K562 (cell line): ENCODE measurements around the gene MYO3B. TPM values are rescaled to one million over a fixed set of nuclear protein-coding genes. Genes with fewer than 3 reads are reported as not detected.

Experiments
- ATAC-seq: fragments of 200-7000 bp; cut with Tn5 transposase; 3 replicates; pipeline ENCODE4 v1.9.1; 2020; ENCODE audit warnings: moderate library complexity
- BruUV-seq: library from RNA; stranded (reverse); fragments of 400-500 nt; replicated peaks from 2 replicates; lab custom pipeline; 2021; lab: Mats Ljungman, UMichigan
- CTCF ChIA-PET: fragments of 300-600 bp; formaldehyde crosslinking; extraction: SDS; loops from one replicate; lab custom pipeline; 2021; ENCODE audit warnings: low intra/inter-chr PET ratio; lab: Yijun Ruan, JAX
- POLR2A ChIA-PET: fragments of 300-600, 350-650 bp; sonication (Branson Sonifier 250); formaldehyde crosslinking; extraction: SDS; loops from one replicate; lab custom pipeline; 2021; ENCODE audit warnings: antibody characterized with exemption, inconsistent platforms; lab: Yijun Ruan, JAX
- DNase-seq, 4 experiments: peaks; one replicate each; pipeline versions ENCODE4 v3.0.0 to v3.0.0-alpha.2; 2011 to 2018; ENCODE audit warnings: low spot score in 3 of 4, mixed read lengths in 3 of 4; ENCODE audit errors: extremely low read depth in 1 of 4
- FAIRE-seq: peaks from 2 replicates; lab custom pipeline; 2011; peaks lifted over from hg19 to GRCh38; lab: Jason Lieb, UNC
- H2AFZ ChIP-seq: 2 replicates; pipeline ENCODE4 v1.6.0; 2011; ENCODE audit warnings: low read depth, low read length, control low read depth, inconsistent platforms
- H3K27ac ChIP-seq: fragments of 200-600 bp; 3 replicates; pipeline ENCODE4 v1.8.0; 2011; ENCODE audit warnings: low read depth, mild to moderate bottlenecking, control low read depth, inconsistent platforms, low read length, moderate library complexity, mixed read lengths; ENCODE audit errors: extremely low read depth
- H3K27me3 ChIP-seq, 2 experiments: fragments of 300-600 bp in 1 of 2; 2 replicates in 1 of 2; 3 replicates in 1 of 2; pipeline versions ENCODE4 v1.6.0 to v1.8.0; 2011; ENCODE audit warnings: inconsistent platforms in 2 of 2, low read length in 2 of 2, mild to moderate bottlenecking in 1 of 2, mixed read lengths in 1 of 2, moderate library complexity in 1 of 2; ENCODE audit not compliant: control insufficient read depth in 2 of 2, insufficient read depth in 2 of 2
- H3K36me3 ChIP-seq: fragments of 300-600 bp; 3 replicates; pipeline ENCODE4 v1.8.0; 2011; ENCODE audit warnings: mild to moderate bottlenecking, low read length, inconsistent platforms; ENCODE audit not compliant: control insufficient read depth, insufficient read depth
- H3K4me1 ChIP-seq, 2 experiments: fragments of 200-600 bp in 1 of 2; replicated peaks in 1 of 2; 2 replicates in 1 of 2; 3 replicates in 1 of 2; pipeline versions ENCODE4 v1.5.1 to v1.8.0; 2011; ENCODE audit warnings: inconsistent platforms in 2 of 2, low read length in 2 of 2, mild to moderate bottlenecking in 1 of 2, mixed read lengths in 1 of 2, moderate library complexity in 1 of 2; ENCODE audit not compliant: control insufficient read depth in 2 of 2, insufficient read depth in 2 of 2
- H3K4me2 ChIP-seq: 2 replicates; pipeline ENCODE4 v1.6.1; 2011; ENCODE audit warnings: low read length, control low read depth, inconsistent platforms, mixed read lengths; ENCODE audit not compliant: insufficient read depth
- H3K4me3 ChIP-seq: fragments of 200-600 bp; sonication (generic), shearing (Covaris generic); 2 replicates; pipeline ENCODE4 v1.5.1; 2016; ENCODE audit warnings: control low read depth, inconsistent platforms
- H3K79me2 ChIP-seq: fragments of 200-600 bp; 3 replicates; pipeline ENCODE4 v1.8.0; 2011; ENCODE audit warnings: low read length, inconsistent platforms; ENCODE audit not compliant: control insufficient read depth, insufficient read depth
- H3K9ac ChIP-seq, 2 experiments: 2 replicates each; pipeline versions ENCODE4 v1.6.0 to v1.6.1; 2011; ENCODE audit warnings: low read depth in 2 of 2, low read length in 2 of 2, control low read depth in 1 of 2, inconsistent platforms in 1 of 2, mild to moderate bottlenecking in 1 of 2, mixed read lengths in 1 of 2; ENCODE audit not compliant: insufficient read depth in 1 of 2
- H3K9me1 ChIP-seq: one replicate; pipeline ENCODE4 v1.6.0; 2011; ENCODE audit warnings: inconsistent platforms, mild to moderate bottlenecking, low read length, moderate library complexity; ENCODE audit not compliant: control insufficient read depth, insufficient read depth
- H3K9me3 ChIP-seq: replicated peaks from 2 replicates; pipeline ENCODE4 v1.5.1; 2011; ENCODE audit warnings: low read depth, low read length, inconsistent platforms; ENCODE audit not compliant: control insufficient read depth, insufficient read depth
- H4K20me1 ChIP-seq: replicated peaks from 2 replicates; pipeline ENCODE4 v1.6.1; 2011; ENCODE audit warnings: low read length, inconsistent platforms, mixed read lengths; ENCODE audit not compliant: control insufficient read depth, insufficient read depth
- DMBX1 ChIP-seq: fragments of 250-450 bp; sonication (Bioruptor Pico); IDR thresholded peaks from 2 replicates; pipeline ENCODE4 v1.8.0; 2022; ENCODE audit warnings: inconsistent platforms, mild to moderate bottlenecking, moderate library complexity, borderline replicate concordance
- XRCC5 ChIP-seq: fragments of 200-400 bp; formaldehyde crosslinking; IDR thresholded peaks from 2 replicates; pipeline ENCODE4 v1.6.1; 2017; ENCODE audit warnings: low read depth, mild to moderate bottlenecking, low read length
- WGBS: fragments of 100-300 bp; shearing (Covaris generic); methylation state at CpG from one replicate; pipeline ENCODE4 v1.1.6; 2016; ENCODE audit warnings: low coverage, mixed read lengths; ENCODE audit not compliant: insufficient coverage; ENCODE audit errors: missing lambda C conversion rate; 5-methylcytosine and 5-hydroxymethylcytosine counted together
- in situ Hi-C: fragments of 300-500 bp; cut with MboI; formaldehyde crosslinking; loops from 4 replicates; pipeline ENCODE4 v1.15.0; 2018; ENCODE audit warnings: inconsistent platforms, mixed read lengths
- intact Hi-C: fragments of 100-400 bp; cut with micrococcal nuclease; formaldehyde crosslinking; loops from 2 replicates; pipeline ENCODE4 v1.14.2; 2022
- polyA plus RNA-seq, 8 experiments: library from polyadenylated mRNA; depleted of rRNA in 4 of 8; stranded (reverse) in 5 of 8; unstranded in 3 of 8; fragments of >200 nt; fragmentation: Nextera tagmentation in 2 of 8; fragmentation: Illumina TruSeq in 1 of 8; extraction: Ambion mirVana in 2 of 8; extraction: Trizol in 1 of 8; gene quantifications; 2 replicates each; pipeline versions ENCODE4 v1.2.1 to v1.2.3, GENCODE V29; 2011 to 2014; ENCODE audit warnings: inconsistent platforms in 1 of 8, missing spikeins in 1 of 8
- total RNA-seq, 7 experiments: library from RNA; depleted of rRNA in 6 of 7; stranded (reverse); fragments of >200 nt in 6 of 7; fragmentation: Illumina TruSeq in 2 of 7; extraction: Trizol in 2 of 7; gene quantifications; 2 replicates each; pipeline versions ENCODE4 v1.2.1 to v1.2.3, GENCODE V29; 2011 to 2021; ENCODE audit warnings: low replicate concordance in 1 of 7
- TF ChIP-seq, protein P1 (sequence below), 2 experiments: fragments of 250-450 bp in 1 of 2; fragments of 450-650 bp in 1 of 2; sonication (Bioruptor Pico) in 1 of 2; IDR thresholded peaks; 2 replicates each; pipeline versions ENCODE4 v1.6.1 to v1.8.0; 2016 to 2021; ENCODE audit warnings: mild to moderate bottlenecking in 2 of 2, moderate library complexity in 2 of 2, missing compliant biosample characterization in 1 of 2, missing genetic modification characterization in 1 of 2
- TF ChIP-seq, protein P2 (sequence below): fragments of 450-650 bp; IDR thresholded peaks from 2 replicates; pipeline ENCODE4 v1.6.1; 2017; ENCODE audit warnings: antibody characterized with exemption, mild to moderate bottlenecking

MYO3B gene
- total and polyA plus RNA-seq, 9 of the 15 experiments (the other 6 are each of a cell fraction or from before 2014, with no cell fraction given), result 2.7 to 6.5 (median 3.6) TPM

DNA sequence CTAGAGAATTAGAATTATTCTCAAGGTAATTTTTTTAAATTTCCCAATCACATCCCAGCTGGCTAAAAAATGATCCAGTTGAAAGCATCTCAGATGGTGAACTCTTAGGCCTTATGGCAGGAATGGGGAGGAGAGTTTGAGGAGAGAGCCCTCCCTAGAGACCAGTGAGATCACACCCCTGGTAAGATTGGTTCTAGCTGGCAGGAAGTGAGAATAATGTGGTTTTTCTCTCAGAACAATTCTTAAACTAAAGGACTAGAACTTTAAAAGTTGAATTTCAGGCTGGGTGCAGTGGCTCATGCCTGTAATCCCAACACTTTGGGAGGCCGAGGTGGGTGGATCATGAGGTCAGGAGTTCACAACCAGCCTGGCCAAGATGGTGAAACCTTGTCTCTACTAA lies 120.2 kb downstream of the MYO3B start:
- Histone ChIP-seq H2AFZ (peak overlapping the region; percentile 13; the same call in 1 of the 2 replicates), H4K20me1 (no peaks in the 10 kb centered on the region), H3K9me3 (peaks cover 5% of the 10 kb centered on the region), H3K27ac (no peak overlapping the region), H3K4me1 (peaks cover 0 to 22% of the 10 kb centered on the region in 2 experiments; a peak in 3 of 5 replicates), H3K27me3 (no peaks in the 10 kb centered on the region), H3K4me3 (no peak overlapping the region)
- POLR2A ChIA-PET, result interaction anchor here (0.6 to 1.8 kb wide), 3 partner anchors 21 to 468 kb away, joined by 3 to 8 read pairs (median 3); no protein-coding TSS in a partner anchor
- CTCF ChIA-PET, result no interaction called here
- TF ChIP-seq XRCC5, result no peak
- TF ChIP-seq, protein P1, sequence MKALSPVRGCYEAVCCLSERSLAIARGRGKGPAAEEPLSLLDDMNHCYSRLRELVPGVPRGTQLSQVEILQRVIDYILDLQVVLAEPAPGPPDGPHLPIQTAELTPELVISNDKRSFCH (CRISPR knock-in tag; IDR thresholded peaks at IDR 0.05), result no peak
- TF ChIP-seq, protein P1 (tag; IDR thresholded peaks at IDR 0.05), result 0 out of 2 replicates have a peak, but pooled peaks have one; percentile 9
- TF ChIP-seq, protein P2, sequence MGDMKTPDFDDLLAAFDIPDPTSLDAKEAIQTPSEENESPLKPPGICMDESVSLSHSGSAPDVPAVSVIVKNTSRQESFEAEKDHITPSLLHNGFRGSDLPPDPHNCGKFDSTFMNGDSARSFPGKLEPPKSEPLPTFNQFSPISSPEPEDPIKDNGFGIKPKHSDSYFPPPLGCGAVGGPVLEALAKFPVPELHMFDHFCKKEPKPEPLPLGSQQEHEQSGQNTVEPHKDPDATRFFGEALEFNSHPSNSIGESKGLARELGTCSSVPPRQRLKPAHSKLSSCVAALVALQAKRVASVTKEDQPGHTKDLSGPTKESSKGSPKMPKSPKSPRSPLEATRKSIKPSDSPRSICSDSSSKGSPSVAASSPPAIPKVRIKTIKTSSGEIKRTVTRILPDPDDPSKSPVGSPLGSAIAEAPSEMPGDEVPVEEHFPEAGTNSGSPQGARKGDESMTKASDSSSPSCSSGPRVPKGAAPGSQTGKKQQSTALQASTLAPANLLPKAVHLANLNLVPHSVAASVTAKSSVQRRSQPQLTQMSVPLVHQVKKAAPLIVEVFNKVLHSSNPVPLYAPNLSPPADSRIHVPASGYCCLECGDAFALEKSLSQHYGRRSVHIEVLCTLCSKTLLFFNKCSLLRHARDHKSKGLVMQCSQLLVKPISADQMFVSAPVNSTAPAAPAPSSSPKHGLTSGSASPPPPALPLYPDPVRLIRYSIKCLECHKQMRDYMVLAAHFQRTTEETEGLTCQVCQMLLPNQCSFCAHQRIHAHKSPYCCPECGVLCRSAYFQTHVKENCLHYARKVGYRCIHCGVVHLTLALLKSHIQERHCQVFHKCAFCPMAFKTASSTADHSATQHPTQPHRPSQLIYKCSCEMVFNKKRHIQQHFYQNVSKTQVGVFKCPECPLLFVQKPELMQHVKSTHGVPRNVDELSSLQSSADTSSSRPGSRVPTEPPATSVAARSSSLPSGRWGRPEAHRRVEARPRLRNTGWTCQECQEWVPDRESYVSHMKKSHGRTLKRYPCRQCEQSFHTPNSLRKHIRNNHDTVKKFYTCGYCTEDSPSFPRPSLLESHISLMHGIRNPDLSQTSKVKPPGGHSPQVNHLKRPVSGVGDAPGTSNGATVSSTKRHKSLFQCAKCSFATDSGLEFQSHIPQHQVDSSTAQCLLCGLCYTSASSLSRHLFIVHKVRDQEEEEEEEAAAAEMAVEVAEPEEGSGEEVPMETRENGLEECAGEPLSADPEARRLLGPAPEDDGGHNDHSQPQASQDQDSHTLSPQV, result 0 out of 2 replicates have a peak, but pooled peaks have one; percentile 17
- TF ChIP-seq DMBX1, result 0 out of 2 replicates have a peak, but pooled peaks have one; percentile 33
- TF ChIP-seq, all 486 proteins: peak for 3
- 29% methylated on average over 1 of the region's 1 CpG for WGBS
- H3K36me3 ChIP-seq, result no peaks in the 10 kb centered on the region
- in situ Hi-C loops (no loop called here), intact Hi-C loops (no loop called here)
- H3K9me1 ChIP-seq, result no peaks in the 10 kb centered on the region
- no TSS peak for BruUV-seq
- ATAC-seq (no peak; the same call in 2 of the 3 replicates), FAIRE-seq (no peak), DNase-seq (no peak)
- no peak overlapping the region for H3K4me2 ChIP-seq
- no peaks in the 10 kb centered on the region for H3K79me2 ChIP-seq
- H3K9ac ChIP-seq, result no peak overlapping the region
